HG03439 (cell line): ENCODE data around the gene CRMP1.
"Not testable (repeated sequence)": the region's sequence is repeated elsewhere in the genome, so short reads cannot be mapped to it uniquely, and the experiment has no call there.

Experiments
- ATAC-seq: cut with Tn5 transposase; IDR thresholded peaks from one replicate; pipeline ENCODE4 v1.9.1; 2021; ENCODE audit warnings: mild to moderate bottlenecking, moderate library complexity; ENCODE audit not compliant: unreplicated experiment

Gene CRMP1

GRCh38 chr4:5825321-5826041 lies 67.4 kb downstream of the CRMP1 start:
- ATAC-seq: no peak

GRCh38 chr4:5824635-5825034 lies 68.3 kb downstream of the CRMP1 start:
- ATAC-seq: no peak

- no peak for ATAC-seq
Measured at GRCh38 chr4:5824227-5824626, 68.7 kb downstream of the CRMP1 start.

GRCh38 chr4:5823542-5824211 lies 69.2 kb downstream of the CRMP1 start:
- ATAC-seq: no peak

GRCh38 chr4:5822619-5823018 lies 70.3 kb downstream of the CRMP1 start:
- ATAC-seq: no peak

GRCh38 chr4:5821665-5822358 lies 71.1 kb downstream of the CRMP1 start:
- ATAC-seq: no peak

- ATAC-seq: no peak
Measured at GRCh38 chr4:5816851-5817375, 76.0 kb downstream of the CRMP1 start.

GRCh38 chr4:5816101-5816500 lies 76.8 kb downstream of the CRMP1 start:
- no peak for ATAC-seq

GRCh38 chr4:5815641-5816040 lies 77.2 kb downstream of the CRMP1 start:
- no peak for ATAC-seq

- no peak for ATAC-seq
Measured at GRCh38 chr4:5814421-5814820, 78.5 kb downstream of the CRMP1 start.

- ATAC-seq: no peak
Measured at GRCh38 chr4:5813882-5814255, 79.0 kb downstream of the CRMP1 start.

GRCh38 chr4:5812506-5813229 lies 80.2 kb downstream of the CRMP1 start:
- ATAC-seq: no peak

- ATAC-seq: not testable (repeated sequence)
Measured at GRCh38 chr4:5812057-5812456, 80.8 kb downstream of the CRMP1 start.

- ATAC-seq: no peak
Measured at GRCh38 chr4:5810770-5811430, 82.0 kb downstream of the CRMP1 start.

GRCh38 chr4:5810151-5810550 lies 82.7 kb downstream of the CRMP1 start:
- ATAC-seq: no peak

- ATAC-seq: no peak
Measured at GRCh38 chr4:5809216-5809776, 83.6 kb downstream of the CRMP1 start.

- no peak for ATAC-seq
Measured at GRCh38 chr4:5808081-5808741, 84.7 kb downstream of the CRMP1 start.

GRCh38 chr4:5805270-5805669 lies 87.6 kb downstream of the CRMP1 start:
- no peak for ATAC-seq

- no peak for ATAC-seq
Measured at GRCh38 chr4:5804656-5805055, 88.2 kb downstream of the CRMP1 start.

GRCh38 chr4:5802565-5802964 lies 90.3 kb downstream of the CRMP1 start:
- ATAC-seq: no peak
